Vagina (tissue), 2 donors: ENCODE data around the gene COLGALT1.

Experiments used
- POLR2AphosphoS5 ChIP-seq, 2 donors: sonication (generic); formaldehyde crosslinking; IDR thresholded peaks; one replicate each; pipeline ENCODE4 v1.9.0; 2017; ENCODE audit warnings: antibody characterized with exemption in 2 of 2, mild to moderate bottlenecking in 2 of 2, low read depth in 1 of 2; ENCODE audit not compliant: insufficient read depth in 1 of 2
- TF ChIP-seq, protein P1 (sequence below), 3 experiments: fragments of 450-650 bp in 2 of 3; fragments of 200-600 bp in 1 of 3; sonication (generic) in 1 of 3; IDR thresholded peaks; one replicate each; pipeline ENCODE4 v1.5.1; 2017 to 2019; ENCODE audit warnings: antibody characterized with exemption in 3 of 3, mild to moderate bottlenecking in 2 of 3, moderate library complexity in 2 of 3

DNA sequence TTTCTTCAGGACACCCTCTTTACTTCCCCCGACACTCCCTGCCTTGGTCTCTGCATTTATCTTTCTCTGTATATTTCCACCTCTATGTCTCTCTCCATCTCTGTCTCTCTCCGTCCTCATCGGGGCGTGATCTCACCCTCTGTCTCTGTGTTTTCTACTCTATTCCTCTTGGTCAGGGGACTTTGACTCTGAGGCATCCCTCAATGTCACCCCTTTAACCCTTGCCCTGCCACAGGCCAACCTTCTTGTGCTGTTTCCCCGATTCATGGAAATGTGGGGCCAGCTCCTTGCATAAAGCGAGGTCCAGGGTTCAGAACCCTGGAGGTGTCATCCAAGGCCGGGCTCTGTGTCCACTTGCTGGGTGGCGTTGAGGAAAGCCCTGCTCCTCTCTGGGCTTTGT, 46.8 kb downstream of the COLGALT1 start:
- TF ChIP-seq POLR2AphosphoS5 (IDR thresholded peaks at IDR 0.05; ENCODE audit: insufficient read depth in 1 of 2, low read depth in 1 of 2), result no peak
- TF ChIP-seq, protein P1, sequence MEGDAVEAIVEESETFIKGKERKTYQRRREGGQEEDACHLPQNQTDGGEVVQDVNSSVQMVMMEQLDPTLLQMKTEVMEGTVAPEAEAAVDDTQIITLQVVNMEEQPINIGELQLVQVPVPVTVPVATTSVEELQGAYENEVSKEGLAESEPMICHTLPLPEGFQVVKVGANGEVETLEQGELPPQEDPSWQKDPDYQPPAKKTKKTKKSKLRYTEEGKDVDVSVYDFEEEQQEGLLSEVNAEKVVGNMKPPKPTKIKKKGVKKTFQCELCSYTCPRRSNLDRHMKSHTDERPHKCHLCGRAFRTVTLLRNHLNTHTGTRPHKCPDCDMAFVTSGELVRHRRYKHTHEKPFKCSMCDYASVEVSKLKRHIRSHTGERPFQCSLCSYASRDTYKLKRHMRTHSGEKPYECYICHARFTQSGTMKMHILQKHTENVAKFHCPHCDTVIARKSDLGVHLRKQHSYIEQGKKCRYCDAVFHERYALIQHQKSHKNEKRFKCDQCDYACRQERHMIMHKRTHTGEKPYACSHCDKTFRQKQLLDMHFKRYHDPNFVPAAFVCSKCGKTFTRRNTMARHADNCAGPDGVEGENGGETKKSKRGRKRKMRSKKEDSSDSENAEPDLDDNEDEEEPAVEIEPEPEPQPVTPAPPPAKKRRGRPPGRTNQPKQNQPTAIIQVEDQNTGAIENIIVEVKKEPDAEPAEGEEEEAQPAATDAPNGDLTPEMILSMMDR (IDR thresholded peaks at IDR 0.05), result no peak
